HUES48 (cell line): ENCODE measurements around the gene ATR.

Experiments used
- H3K27ac ChIP-seq: one replicate; pipeline ENCODE4 v1.7.0; 2013; ENCODE audit warnings: low read depth, low read length, inconsistent platforms
- H3K27me3 ChIP-seq: 2 replicates; pipeline ENCODE4 v1.6.1; 2013; ENCODE audit warnings: mild to moderate bottlenecking, low read length; ENCODE audit not compliant: control insufficient read depth, insufficient read depth
- H3K36me3 ChIP-seq: 2 replicates; pipeline ENCODE4 v1.6.1; 2013; ENCODE audit warnings: low read length; ENCODE audit not compliant: control insufficient read depth, insufficient read depth
- H3K4me1 ChIP-seq: 2 replicates; pipeline ENCODE4 v1.6.1; 2013; ENCODE audit warnings: mild to moderate bottlenecking, low read length; ENCODE audit not compliant: control insufficient read depth, insufficient read depth
- H3K4me3 ChIP-seq: 2 replicates; pipeline ENCODE4 v1.5.1; 2013; ENCODE audit warnings: mild to moderate bottlenecking, low read depth, low read length
- H3K9ac ChIP-seq: 2 replicates; pipeline ENCODE4 v1.6.1; 2013; ENCODE audit warnings: mild to moderate bottlenecking, low read depth, low read length, moderate library complexity
- H3K9me3 ChIP-seq: 2 replicates; pipeline ENCODE4 v1.6.1; 2013; ENCODE audit warnings: low read length; ENCODE audit not compliant: control insufficient read depth, insufficient read depth

ATR gene

DNA sequence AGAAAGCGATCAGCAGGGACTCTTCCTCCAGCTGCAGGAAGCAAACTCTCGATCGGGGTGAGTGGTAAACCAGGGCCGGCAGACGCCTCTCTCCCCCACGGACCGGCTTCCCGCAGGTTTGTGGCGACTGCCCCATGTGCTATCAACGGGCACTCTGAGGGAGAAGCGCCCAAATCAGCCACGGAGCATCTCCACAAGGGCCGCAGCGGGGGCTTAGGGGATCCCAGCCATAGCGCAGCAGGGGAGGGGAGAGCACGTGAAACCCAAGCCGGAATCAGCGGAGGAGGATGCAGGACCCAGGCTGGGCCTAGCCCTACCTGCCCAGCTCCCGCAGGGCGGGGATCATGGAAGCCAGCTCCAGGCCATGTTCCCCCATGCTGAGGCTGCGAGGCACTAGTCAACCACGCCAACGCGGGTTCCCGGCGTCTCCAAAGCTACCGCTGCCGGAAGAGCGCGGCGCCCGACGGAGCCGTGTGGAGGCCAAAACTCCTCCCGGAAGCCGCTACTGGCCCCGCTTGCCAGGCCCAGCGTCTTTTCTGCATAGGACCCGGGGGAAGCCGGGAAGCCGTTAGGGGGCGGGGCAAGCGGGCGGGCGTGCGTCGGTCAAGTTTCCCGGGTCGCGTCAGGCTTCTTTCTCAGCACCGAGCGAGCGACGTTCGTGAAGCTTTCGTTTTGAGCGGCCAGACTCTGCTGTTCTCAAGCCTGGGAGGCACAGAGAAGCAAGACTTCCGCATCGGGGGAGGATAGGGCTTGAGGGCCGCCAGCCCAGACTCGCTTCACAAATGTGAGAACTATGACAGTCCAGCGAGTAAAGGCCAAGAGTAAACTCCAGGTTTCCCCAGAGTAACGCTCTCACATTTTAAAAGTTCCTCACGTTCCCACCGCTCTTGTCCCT, at the start of gene ATR:
ATR (minus strand) TSS at position 405 of the 895 bp plus-strand sequence; CDS start at position 376, 29 bp downstream.
- H3K27me3 ChIP-seq, result no peaks in the 10 kb centered on the region
- H3K36me3 ChIP-seq, result no peaks in the 10 kb centered on the region; the same call in 1 of the 2 replicates
- H3K9ac ChIP-seq, result peak within 1 kb of the TSS; percentile 91
- H3K9me3 ChIP-seq, result no peaks in the 10 kb centered on the region
- peak within 1 kb of the TSS; percentile 95 for H3K4me3 ChIP-seq
- H3K27ac ChIP-seq, result peak within 1 kb of the TSS; percentile 95
- peaks cover 30% of the 10 kb centered on the region for H3K4me1 ChIP-seq

GRCh38 chr3:142626971-142627370, 48.4 kb upstream of the ATR start:
- H3K27ac ChIP-seq, result no peak overlapping the region
- peaks cover 8% of the 10 kb centered on the region for H3K4me1 ChIP-seq
- H3K9me3 ChIP-seq, result no peaks in the 10 kb centered on the region

DNA sequence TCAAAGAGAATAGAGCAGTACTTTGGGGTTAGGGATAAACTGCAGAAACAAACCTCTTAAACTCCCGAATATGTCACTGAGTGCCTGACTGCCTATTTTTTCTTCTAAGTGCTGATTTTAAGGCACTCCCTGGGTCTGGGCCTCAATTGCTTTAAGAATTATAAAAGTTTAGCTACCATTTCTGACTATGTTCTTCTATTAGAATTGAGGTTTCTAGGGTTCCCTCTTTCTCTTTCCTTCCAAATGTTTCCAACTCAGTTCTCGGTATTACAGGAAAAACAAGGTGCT, 46.6 kb upstream of the ATR start:
- no peak overlapping the region for H3K27ac ChIP-seq
- no peak overlapping the region for H3K4me3 ChIP-seq
- no peaks in the 10 kb centered on the region for H3K9me3 ChIP-seq
- H3K9ac ChIP-seq, result no peak overlapping the region
- peaks cover 8% of the 10 kb centered on the region for H3K4me1 ChIP-seq
- H3K27me3 ChIP-seq, result no peaks in the 10 kb centered on the region
- no peaks in the 10 kb centered on the region for H3K36me3 ChIP-seq

More at GRCh38 chr3:142626971-142627370, 48.4 kb upstream of the ATR start:
- no peaks in the 10 kb centered on the region for H3K27me3 ChIP-seq
- H3K36me3 ChIP-seq, result no peaks in the 10 kb centered on the region
- H3K4me3 ChIP-seq, result no peak overlapping the region
- H3K9ac ChIP-seq, result no peak overlapping the region

- no peak overlapping the region for H3K27ac ChIP-seq
- peaks cover 8% of the 10 kb centered on the region for H3K4me1 ChIP-seq
- no peaks in the 10 kb centered on the region for H3K36me3 ChIP-seq
- no peak overlapping the region for H3K4me3 ChIP-seq
- H3K9me3 ChIP-seq, result no peaks in the 10 kb centered on the region
- no peak overlapping the region for H3K9ac ChIP-seq
- no peaks in the 10 kb centered on the region for H3K27me3 ChIP-seq
These were observed 46.0 kb upstream of the ATR start for GRCh38 chr3:142624341-142625152.

DNA sequence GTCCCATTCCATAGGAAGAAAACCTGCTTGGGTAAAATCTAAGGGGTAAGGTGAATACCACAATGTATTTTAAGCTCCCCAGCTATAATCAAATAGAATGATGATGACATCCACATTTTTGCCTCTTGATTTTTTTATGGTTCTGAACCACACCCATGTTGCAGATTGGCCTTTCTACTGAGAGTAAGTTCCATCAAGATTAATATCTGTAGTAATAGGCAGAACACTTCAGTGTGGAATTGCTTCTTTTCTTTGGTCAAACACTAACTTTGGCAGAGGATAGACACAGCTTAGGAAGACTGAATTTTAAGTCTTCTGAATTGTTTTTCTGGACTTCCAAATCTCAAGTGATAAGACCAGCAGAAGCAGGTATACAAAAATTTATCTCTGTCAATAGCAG, 44.7 kb upstream of the ATR start:
- Histone ChIP-seq H3K9ac (no peak overlapping the region), H3K4me3 (no peak overlapping the region), H3K27ac (no peak overlapping the region), H3K4me1 (peaks cover 12% of the 10 kb centered on the region), H3K27me3 (no peaks in the 10 kb centered on the region), H3K36me3 (no peaks in the 10 kb centered on the region), H3K9me3 (no peaks in the 10 kb centered on the region)

- no peaks in the 10 kb centered on the region for H3K9me3 ChIP-seq
- peaks cover 12% of the 10 kb centered on the region for H3K4me1 ChIP-seq
- no peaks in the 10 kb centered on the region for H3K36me3 ChIP-seq
- no peak overlapping the region for H3K27ac ChIP-seq
- H3K27me3 ChIP-seq, result no peaks in the 10 kb centered on the region
- no peak overlapping the region for H3K9ac ChIP-seq
- no peak overlapping the region for H3K4me3 ChIP-seq
These were observed 43.9 kb upstream of the ATR start for GRCh38 chr3:142622405-142622804.

- H3K27ac ChIP-seq, result no peak overlapping the region
- H3K4me3 ChIP-seq, result no peak overlapping the region
- peaks cover 12% of the 10 kb centered on the region for H3K4me1 ChIP-seq
- H3K27me3 ChIP-seq, result no peaks in the 10 kb centered on the region
- H3K9ac ChIP-seq, result no peak overlapping the region
- no peaks in the 10 kb centered on the region for H3K9me3 ChIP-seq
- H3K36me3 ChIP-seq, result no peaks in the 10 kb centered on the region
These were observed 40.5 kb upstream of the ATR start for GRCh38 chr3:142618917-142619461.

GRCh38 chr3:142615171-142615570, 36.6 kb upstream of the ATR start:
- H3K4me3 ChIP-seq, result no peak overlapping the region

DNA sequence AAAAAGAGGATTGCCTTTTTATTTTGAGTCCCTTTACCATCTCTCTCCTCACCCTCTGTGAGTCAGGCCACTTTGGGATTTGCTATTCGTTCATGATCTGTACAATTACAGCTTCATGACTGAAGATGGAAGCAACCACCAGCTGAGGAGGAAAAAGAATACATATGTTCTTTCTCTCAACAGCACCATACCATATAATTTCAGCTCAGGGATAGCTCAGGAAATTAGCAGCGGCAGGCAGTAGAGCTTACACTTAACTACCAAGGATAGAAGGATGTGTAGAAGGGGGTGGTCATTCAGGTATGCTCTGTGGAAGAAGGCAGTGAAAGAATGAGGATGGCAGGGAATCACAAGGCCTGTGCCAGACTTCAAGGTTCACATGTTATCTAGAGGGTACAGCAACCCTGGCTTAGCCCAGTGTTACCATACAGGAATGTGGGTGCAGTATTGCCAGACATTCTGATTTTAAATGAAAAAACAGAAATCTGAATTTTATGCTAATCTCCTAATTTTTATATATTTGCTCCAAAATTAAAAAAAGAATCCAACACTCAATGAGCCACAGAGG, 35.6 kb upstream of the ATR start:
- Histone ChIP-seq H3K27ac (no peak overlapping the region), H3K9me3 (no peaks in the 10 kb centered on the region)

More at GRCh38 chr3:142615171-142615570, 36.6 kb upstream of the ATR start:
- Histone ChIP-seq H3K9me3 (no peaks in the 10 kb centered on the region), H3K27me3 (no peaks in the 10 kb centered on the region), H3K9ac (no peak overlapping the region), H3K4me1 (0 out of 2 replicates have a peak, but pooled peaks cover 4% of the 10 kb centered on the region), H3K27ac (no peak overlapping the region), H3K36me3 (no peaks in the 10 kb centered on the region)

DNA sequence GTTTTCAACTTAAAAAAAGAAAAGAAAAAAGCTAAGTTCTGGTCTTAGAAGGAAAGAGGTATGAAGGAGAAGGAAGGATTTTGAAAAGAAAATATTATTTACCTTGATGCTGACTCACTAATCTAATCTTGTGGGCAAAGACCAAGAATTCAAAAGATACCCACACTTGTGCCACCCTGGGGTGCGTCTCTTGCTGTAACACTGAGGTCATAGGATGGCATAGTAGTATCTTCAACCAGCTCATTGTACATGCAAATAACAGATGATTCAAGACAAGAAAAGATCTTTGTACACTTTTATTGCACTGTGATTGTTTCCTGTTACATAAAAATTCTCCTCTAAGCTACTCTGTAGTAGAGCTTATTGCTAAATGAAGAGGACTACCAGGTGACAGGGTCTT, 35.0 kb upstream of the ATR start:
- Histone ChIP-seq H3K4me3 (no peak overlapping the region), H3K9ac (no peak overlapping the region), H3K36me3 (no peaks in the 10 kb centered on the region), H3K9me3 (no peaks in the 10 kb centered on the region), H3K4me1 (0 out of 2 replicates have a peak, but pooled peaks cover under 1% of the 10 kb centered on the region), H3K27ac (no peak overlapping the region), H3K27me3 (no peaks in the 10 kb centered on the region)

More for the DNA sequence above, 35.6 kb upstream of the ATR start:
- Histone ChIP-seq H3K36me3 (no peaks in the 10 kb centered on the region), H3K9ac (no peak overlapping the region), H3K4me3 (no peak overlapping the region), H3K27me3 (no peaks in the 10 kb centered on the region), H3K4me1 (0 out of 2 replicates have a peak, but pooled peaks cover 4% of the 10 kb centered on the region)
